ENCODE results near the gene ELFN1.

DNA sequence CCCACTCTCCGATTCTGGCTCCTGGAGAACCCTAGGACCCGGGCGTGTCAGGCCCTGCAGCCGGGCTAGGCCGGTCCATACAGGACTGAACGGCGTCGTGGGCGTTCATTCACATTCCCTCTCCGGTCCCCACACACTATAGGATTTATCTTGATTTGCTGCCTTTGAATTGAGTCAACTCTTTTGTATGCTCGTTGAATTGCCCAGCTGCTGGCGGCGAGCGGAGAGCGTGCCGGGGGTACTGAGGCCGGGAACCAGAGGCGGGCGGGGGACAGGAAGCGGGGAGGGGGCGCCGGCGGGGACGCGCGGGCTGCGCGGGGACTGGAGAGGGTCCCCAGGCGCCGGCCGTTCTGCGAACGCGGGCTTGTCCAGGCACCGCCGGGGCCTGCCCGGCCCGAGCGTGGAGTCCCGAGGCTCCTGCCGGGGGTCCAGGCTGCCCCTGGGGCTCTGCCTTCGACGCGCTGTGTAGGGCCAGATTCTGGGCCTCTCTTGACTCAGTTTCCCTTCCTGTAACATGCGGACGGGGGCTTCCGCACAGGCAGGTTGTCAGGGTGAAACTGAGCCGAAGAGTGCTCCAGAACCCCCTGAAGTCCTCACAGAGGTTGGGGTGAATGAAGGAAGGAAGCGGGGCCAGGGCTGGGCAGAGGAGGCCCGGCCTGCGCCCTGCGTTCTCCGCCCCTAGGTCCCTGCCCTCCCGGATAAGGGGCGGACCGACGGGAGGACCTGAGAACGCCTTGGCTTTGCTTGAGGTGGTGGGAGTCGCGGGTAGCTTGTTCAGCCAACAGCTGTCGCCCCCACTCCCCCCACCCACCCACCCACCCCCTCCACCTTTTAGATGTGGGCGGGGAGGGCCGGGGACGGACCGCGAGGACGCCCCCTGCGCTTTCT is 769 bp upstream of the ELFN1 start:
- TF ChIP-seq, protein P1, sequence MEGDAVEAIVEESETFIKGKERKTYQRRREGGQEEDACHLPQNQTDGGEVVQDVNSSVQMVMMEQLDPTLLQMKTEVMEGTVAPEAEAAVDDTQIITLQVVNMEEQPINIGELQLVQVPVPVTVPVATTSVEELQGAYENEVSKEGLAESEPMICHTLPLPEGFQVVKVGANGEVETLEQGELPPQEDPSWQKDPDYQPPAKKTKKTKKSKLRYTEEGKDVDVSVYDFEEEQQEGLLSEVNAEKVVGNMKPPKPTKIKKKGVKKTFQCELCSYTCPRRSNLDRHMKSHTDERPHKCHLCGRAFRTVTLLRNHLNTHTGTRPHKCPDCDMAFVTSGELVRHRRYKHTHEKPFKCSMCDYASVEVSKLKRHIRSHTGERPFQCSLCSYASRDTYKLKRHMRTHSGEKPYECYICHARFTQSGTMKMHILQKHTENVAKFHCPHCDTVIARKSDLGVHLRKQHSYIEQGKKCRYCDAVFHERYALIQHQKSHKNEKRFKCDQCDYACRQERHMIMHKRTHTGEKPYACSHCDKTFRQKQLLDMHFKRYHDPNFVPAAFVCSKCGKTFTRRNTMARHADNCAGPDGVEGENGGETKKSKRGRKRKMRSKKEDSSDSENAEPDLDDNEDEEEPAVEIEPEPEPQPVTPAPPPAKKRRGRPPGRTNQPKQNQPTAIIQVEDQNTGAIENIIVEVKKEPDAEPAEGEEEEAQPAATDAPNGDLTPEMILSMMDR (IDR thresholded peaks at IDR 0.05), result no peak
- no peak for TF ChIP-seq ZFX (IDR thresholded peaks at IDR 0.05; ENCODE audit: borderline replicate concordance)

Data from 22Rv1 (cell line).